Mononuclear cell (primary cell): Measurements from ENCODE around the gene PTGR3. TPM values are rescaled to one million over a fixed set of nuclear protein-coding genes. Genes with fewer than 3 reads are reported as not detected.
A peak's percentile ranks its signal among the peaks of the same experiment; 100 is the strongest.

Source experiments
- H3K27me3 ChIP-seq: 2 replicates; pipeline ENCODE4 v1.6.0; 2011; ENCODE audit warnings: low read length, control low read depth; ENCODE audit not compliant: insufficient read depth
- H3K4me1 ChIP-seq: 2 replicates; pipeline ENCODE4 v1.5.1; 2011; ENCODE audit warnings: mild to moderate bottlenecking, low read length, control low read depth; ENCODE audit not compliant: insufficient read depth
- H3K4me3 ChIP-seq: 2 replicates; pipeline ENCODE4 v1.5.1; 2011; ENCODE audit warnings: mild to moderate bottlenecking, low read length, moderate library complexity
- H3K9me3 ChIP-seq: 2 replicates; pipeline ENCODE4 v1.5.1; 2011; ENCODE audit warnings: low read depth, mild to moderate bottlenecking, control low read depth, low read length
- total RNA-seq: library from RNA; depleted of rRNA; stranded (reverse); fragments of >200 nt; gene quantifications from one replicate; pipeline ENCODE4 v1.2.3, GENCODE V29; 2012

PTGR3 gene, protein sequence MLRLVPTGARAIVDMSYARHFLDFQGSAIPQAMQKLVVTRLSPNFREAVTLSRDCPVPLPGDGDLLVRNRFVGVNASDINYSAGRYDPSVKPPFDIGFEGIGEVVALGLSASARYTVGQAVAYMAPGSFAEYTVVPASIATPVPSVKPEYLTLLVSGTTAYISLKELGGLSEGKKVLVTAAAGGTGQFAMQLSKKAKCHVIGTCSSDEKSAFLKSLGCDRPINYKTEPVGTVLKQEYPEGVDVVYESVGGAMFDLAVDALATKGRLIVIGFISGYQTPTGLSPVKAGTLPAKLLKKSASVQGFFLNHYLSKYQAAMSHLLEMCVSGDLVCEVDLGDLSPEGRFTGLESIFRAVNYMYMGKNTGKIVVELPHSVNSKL
- total RNA-seq = 9.4 TPM

DNA sequence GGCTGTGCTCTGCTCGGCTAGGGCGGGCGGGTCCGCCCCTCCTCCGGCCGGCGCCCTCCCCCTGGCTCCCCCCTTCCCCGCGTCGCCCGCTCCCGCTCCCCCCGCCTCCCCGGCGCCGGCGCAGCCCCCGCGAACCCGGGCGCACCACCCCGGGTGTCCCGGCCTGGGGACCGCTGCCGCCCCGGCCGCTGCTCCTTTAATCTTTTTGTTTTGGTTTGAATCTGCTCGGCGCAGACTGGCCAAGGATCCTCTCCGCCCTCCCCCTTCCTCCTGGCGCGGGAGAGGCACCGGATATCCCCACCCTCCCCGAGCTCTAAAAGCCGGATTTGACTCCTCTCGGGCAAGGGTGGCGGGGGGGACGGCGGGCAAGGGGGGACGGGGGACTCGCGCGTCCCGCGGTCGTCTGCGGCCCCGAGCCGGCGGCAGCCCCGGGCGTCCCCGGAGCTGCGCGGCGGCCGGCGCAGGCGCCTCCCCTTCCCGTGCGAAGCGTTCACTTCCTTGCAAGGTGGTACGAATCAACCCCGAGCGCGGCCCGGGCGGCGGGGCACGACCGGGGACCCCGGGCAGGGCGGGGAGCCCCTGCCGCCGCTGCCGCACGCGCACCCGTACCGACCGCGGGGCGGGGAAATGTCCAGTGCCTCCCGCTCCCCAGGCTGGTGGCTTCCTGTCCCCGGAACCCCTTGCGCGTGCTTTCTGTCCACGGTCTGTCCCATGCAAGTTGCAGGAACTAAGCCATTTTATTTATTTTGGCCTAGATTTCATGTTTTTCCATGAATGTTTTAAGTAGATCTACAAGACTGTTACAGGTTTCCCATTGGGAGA is at the start of gene PTGR3:
PTGR3 (minus strand) TSS at position 11 of the 822 bp plus-strand sequence. CDS start 81 bp downstream, outside the sequence.
- Histone ChIP-seq H3K9me3 (no peaks in the 10 kb centered on the region), H3K27me3 (peaks cover 12% of the 10 kb centered on the region), H3K4me3 (peak within 1 kb of the TSS; percentile 91), H3K4me1 (peaks cover 51% of the 10 kb centered on the region)

- Histone ChIP-seq H3K4me1 (peaks cover 9% of the 10 kb centered on the region), H3K27me3 (no peaks in the 10 kb centered on the region), H3K9me3 (no peaks in the 10 kb centered on the region), H3K4me3 (no peak overlapping the region)
These were observed 48.7 kb upstream of the PTGR3 start for GRCh38 chr18:75257605-75258004.

- no peaks in the 10 kb centered on the region for H3K27me3 ChIP-seq
- no peak overlapping the region for H3K4me3 ChIP-seq
- no peaks in the 10 kb centered on the region for H3K4me1 ChIP-seq
- H3K9me3 ChIP-seq = no peaks in the 10 kb centered on the region
These were observed 47.4 kb upstream of the PTGR3 start for GRCh38 chr18:75256376-75256775.

DNA sequence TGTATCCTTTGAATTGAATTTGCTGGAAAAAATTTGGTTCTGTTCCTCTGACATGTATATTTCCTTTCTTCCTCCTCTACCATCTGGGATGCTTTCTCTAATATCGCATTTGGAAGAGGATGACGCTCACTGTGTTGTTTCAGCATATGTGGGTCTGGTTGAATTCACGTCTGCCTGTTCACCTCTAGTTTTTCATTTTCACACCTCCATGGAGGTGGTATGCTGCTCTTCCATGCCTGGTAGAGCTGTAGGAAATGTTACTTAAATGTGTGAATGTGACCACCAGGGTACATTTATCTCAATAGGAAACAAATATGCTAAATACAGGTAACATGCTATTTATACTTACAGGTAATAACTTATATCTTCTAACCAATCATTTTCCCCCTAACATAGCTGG is 46.2 kb upstream of the PTGR3 start:
- H3K9me3 ChIP-seq = no peaks in the 10 kb centered on the region
- no peaks in the 10 kb centered on the region for H3K4me1 ChIP-seq
- no peak overlapping the region for H3K4me3 ChIP-seq
- no peaks in the 10 kb centered on the region for H3K27me3 ChIP-seq

DNA sequence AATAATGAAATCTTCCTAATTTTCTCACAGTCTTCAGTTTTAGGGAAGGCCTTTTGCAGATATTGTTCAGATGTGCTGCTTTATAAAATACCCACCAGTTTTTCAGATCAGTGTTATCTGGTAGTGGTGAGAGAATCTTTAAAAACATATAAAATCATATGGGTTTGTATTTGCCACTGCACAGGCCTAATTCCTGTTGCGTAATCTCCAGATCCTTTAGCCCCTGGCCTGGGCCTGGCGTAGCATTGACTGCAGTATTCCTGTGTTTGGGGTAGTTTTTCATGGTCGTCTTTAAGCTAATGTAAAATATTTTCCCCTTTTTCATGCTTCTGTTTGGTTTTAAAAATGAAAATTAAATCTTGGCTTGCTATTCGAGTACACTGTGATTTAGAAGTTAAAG is 44.8 kb upstream of the PTGR3 start:
- no peaks in the 10 kb centered on the region for H3K9me3 ChIP-seq
- H3K4me3 ChIP-seq = no peak overlapping the region
- no peaks in the 10 kb centered on the region for H3K27me3 ChIP-seq
- H3K4me1 ChIP-seq = peaks cover 13% of the 10 kb centered on the region

DNA sequence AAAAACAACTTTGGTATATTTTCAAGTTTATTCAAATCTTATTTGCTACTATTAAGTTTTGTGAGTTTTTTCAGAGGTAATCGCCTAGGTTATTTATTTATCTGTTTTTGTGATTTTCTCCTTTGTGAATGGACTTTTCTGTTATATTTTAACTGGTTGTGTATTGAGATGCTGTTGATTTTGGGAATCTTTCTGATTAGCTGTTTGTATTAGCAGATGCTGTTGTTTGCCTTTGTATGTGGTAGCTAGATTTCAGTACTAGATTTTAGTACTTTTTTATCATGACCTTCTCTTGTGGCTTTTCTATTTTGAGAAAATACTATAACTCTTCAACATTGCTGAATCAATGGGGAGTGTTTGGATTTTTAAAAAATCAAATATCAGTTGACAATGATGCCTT is 44.1 kb upstream of the PTGR3 start:
- Histone ChIP-seq H3K27me3 (no peaks in the 10 kb centered on the region), H3K4me3 (no peak overlapping the region), H3K9me3 (no peaks in the 10 kb centered on the region), H3K4me1 (peaks cover 18% of the 10 kb centered on the region)

GRCh38 chr18:75252136-75252535 is 43.2 kb upstream of the PTGR3 start:
- Histone ChIP-seq H3K27me3 (no peaks in the 10 kb centered on the region), H3K4me1 (peaks cover 26% of the 10 kb centered on the region), H3K4me3 (no peak overlapping the region), H3K9me3 (no peaks in the 10 kb centered on the region)

GRCh38 chr18:75251466-75251865 is 42.5 kb upstream of the PTGR3 start:
- Histone ChIP-seq H3K4me3 (no peak overlapping the region), H3K27me3 (no peaks in the 10 kb centered on the region), H3K4me1 (peaks cover 33% of the 10 kb centered on the region), H3K9me3 (no peaks in the 10 kb centered on the region)

DNA sequence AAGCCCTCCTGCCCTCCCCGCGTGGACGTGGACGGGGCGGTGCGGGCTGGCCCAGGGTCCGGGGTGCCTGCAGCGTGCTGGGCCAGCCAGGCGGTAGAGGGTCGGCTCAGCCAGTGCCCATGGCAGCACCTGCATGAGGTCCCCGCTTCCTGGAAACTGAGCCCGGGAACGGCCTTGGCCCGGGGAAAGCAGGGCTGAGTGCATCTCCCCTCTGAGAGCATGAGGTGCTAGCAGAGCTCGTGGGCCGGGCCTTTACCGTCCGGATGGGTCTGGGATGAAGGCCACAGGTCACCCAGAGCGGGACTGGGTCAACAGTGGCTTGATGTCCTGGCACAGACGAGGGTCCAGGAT is 41.5 kb upstream of the PTGR3 start:
- Histone ChIP-seq H3K4me3 (no peak overlapping the region), H3K9me3 (no peaks in the 10 kb centered on the region), H3K4me1 (peaks cover 41% of the 10 kb centered on the region), H3K27me3 (no peaks in the 10 kb centered on the region)

DNA sequence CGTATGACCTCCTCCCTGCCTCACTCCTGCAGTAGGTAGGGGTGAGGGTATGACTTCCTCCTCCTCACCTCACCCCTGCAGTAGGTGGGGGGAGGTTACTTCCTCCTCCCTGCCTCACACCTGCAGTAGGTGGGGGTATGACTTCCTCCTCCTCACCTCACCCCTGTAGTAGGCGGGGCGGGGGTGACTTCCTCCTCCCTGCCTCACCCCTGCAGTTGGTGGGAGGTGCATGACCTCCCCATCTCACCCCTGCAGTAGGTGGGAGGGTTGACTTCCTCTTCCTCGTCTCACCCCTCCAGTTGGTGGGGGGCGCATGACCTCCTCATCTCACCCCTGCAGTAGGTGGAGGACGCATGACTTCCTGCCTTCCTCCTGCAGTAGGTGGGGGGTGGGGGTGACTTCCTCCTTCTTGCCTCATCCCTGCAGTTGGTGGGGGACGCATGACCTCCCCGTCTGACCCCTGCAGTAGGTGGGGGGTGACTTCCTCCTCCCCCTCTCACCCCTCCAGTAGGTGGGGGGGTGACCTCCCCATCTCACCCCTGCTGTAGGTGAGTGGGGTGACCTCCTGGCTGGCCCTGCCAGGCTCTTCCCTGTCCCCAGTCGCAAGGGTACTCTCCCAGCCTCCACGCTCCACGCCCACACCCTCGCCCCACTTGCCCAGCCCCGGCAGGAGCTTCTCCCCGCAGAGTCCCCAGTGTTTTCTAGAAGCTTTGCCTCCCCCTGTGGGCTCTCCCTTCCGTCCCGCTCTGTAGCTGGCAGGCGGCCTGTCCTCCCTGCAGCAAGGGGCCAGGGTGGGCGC is 40.9 kb upstream of the PTGR3 start:
- no peak overlapping the region for H3K4me3 ChIP-seq
- no peaks in the 10 kb centered on the region for H3K27me3 ChIP-seq
- H3K4me1 ChIP-seq = peaks cover 44% of the 10 kb centered on the region
- H3K9me3 ChIP-seq = no peaks in the 10 kb centered on the region

DNA sequence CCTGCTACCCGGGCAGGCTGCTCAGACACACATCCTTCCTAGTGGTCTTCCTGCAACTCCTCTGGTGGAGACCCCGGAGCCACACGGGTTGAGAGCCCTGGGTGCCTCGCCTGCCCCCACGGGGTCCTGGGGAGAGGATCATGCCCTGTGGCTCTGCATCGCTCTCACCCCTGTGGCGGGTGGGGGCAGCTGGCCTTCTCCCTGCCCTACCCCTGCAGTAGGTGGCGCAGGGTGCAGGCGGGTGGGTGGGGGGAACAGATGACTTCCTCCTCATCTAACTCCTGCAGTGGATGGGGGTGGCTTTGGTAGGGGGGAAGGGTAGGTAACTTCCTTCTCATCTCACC is 40.2 kb upstream of the PTGR3 start:
- Histone ChIP-seq H3K4me3 (no peak overlapping the region), H3K27me3 (no peaks in the 10 kb centered on the region), H3K4me1 (peaks cover 44% of the 10 kb centered on the region)

GRCh38 chr18:75248426-75249174 is 39.7 kb upstream of the PTGR3 start:
- H3K27me3 ChIP-seq = no peaks in the 10 kb centered on the region
- H3K4me3 ChIP-seq = no peak overlapping the region
- no peaks in the 10 kb centered on the region for H3K9me3 ChIP-seq
- peaks cover 44% of the 10 kb centered on the region for H3K4me1 ChIP-seq

More for the DNA sequence above, 40.2 kb upstream of the PTGR3 start:
- no peaks in the 10 kb centered on the region for H3K9me3 ChIP-seq

DNA sequence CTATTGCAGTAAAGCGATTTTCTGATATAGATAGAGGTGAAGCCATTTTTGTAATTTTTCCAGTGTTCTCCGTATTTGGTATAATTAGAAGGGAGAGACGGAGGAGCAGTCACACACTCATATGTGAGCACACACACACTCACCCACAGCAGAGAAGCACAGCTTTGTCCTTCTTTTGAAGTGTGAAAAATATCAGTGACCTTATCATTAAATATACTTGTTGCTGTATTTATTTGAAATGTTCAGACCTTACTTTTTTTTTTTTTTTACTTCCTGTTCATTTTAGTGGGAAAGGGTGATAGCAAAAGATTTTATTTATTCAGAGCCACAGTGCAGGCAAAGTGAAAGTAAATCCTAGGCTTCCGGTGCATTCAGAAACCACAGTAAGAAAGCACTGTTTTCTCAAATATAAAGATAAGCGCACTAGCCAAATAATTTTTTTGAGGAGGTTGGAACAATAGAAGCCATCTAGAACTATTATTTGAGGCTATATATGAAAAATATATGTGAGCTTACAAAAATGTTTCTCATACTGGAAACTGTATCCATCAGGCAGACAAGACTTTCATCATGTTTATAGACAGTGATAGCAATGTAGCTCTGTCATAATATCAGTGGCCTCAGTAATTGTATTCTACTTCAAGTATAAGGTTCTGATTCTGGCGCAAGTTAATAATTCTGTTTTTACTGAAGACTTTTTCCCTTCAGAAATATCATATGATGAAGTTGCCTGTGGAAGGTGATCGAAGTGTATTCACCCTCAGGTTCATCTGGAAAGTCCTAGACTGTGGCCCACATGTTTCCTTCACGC is 38.9 kb upstream of the PTGR3 start:
- H3K4me1 ChIP-seq = peaks cover 44% of the 10 kb centered on the region

More for the DNA sequence above, 38.9 kb upstream of the PTGR3 start:
- Histone ChIP-seq H3K9me3 (no peaks in the 10 kb centered on the region), H3K4me3 (peak overlapping the region; percentile 36), H3K27me3 (no peaks in the 10 kb centered on the region)
